Kidney glomerular epithelial cell (primary cell): ENCODE results near the gene CLMP.

ENCODE experiments used
- DNase-seq: peaks from one replicate; lab custom pipeline; 2025; lab: John Stamatoyannopoulos, UW

CLMP gene

DNA sequence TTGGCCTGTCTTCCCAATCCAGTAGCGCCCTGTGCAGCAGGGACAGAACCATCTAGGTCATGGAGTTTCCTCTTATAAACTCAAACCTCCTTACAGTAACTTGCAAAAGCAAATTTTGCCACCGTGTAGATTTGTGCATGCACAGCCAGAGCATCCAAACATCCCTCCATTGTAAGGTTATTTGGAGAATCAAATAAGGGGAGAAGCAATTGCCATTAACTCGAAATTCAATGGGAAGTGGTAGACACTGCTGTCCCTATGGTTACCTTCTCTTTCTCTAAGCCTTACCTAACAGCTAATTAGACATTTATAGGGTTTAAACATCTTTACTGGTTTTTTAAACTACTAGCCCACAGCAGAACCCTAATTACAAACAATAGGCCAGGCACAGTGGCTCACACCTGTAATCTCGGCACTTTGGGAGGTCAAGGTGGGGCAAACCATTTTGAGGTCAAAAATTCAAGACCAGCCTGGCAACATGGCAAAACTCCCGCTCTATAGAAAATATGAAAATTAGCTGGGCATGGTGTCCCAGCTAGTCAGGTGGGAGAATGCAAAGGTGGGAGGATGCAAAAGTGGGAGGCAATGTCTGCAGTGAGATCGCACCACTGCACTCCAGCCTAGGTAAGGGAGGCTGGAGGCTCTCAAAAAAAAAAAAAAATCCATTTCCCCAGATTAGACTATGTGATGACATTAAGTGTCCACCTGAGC, 139.7 kb downstream of the CLMP start:
- DNase-seq, result no peak

DNA sequence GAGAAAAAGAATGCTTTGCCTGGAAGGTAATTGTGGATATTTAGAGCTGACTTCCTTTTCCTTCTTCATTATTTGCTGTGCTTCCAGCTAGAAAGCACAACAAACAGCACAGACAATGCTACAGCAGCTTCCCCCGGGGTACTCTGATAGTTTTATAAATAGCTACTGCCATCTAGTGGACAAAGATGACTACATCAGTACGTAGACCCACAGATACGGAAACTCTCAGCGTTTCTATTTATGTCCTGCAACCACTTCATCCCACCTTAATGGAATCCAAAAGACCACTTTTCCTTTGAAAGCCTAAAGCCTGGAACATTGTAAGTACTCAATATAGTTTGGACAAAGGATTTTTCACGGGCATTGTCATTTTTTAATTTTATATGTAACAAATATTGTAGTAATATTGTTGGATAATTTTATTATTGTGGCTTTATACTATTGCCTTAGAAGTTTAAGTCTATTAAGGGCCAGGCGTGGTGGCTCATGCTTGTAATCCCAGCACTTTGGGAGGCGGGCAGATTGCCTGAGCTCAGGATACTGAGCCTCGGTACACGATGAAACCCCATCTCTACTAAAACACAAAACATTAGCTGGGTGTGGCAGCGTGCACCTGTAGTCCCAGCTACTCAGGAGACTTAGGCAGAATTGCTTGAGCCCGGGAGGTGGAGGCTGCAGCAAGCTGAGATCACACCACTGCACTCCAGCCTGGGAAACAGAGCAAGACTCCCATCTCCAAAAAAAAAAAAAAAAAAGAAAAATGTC, 140.6 kb downstream of the CLMP start:
- DNase-seq, result peak; percentile 66

DNA sequence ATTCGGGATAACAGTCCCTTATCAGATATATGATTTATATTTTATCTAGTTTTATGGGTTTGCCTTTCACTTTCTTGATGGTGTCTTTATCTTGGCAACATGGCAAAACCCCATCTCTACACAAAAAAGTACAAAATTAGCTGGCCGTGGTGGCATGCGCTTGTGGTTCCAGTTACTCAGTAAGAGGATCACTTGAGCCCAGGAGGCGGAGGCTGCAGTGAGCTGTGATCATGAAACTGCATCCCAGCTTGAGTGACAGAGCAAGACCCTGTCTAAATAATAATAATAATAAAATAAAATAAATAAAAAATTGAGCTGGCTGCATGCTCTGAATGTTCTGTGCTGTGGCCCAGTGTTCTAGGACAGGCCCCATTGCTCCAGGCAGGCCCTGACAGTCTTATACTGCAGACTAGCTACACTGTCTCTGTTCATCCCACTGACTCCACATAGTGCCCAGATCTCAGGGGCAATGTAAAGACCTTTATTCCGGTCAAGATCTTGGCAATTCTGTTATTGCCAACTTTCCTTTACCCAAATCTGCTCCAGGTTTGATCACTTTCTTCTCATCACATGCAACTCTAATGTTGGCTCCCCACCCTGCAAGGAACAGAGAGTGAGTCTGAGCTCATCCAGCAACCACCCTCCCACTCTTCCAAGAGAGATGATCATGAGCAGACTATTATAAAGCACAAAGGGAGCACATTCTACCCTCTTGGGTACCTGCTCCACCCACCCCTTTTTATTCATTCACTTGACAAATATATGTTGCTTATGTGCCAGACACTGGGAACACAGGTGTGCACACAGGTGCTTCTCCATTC, 141.9 kb downstream of the CLMP start:
- DNase-seq, result no peak

DNA sequence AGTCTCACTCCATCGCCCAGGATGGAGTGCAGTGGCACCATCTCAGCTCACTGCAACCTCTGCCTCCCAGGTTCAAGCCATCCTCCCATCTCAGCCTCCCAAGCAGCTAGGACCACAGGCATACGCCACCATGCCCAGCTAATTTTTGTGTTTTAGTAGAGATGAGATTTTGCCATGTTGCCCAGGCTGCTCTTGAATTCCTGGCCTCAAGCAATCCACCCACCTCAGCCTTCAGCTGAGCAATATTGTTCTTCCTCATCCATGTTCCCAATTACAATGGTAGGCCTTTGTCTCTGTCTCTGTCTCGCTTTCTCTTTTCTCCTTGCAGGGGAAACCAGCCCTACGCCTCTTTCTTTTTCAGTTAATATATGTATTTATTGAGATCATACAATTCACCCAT, 143.4 kb downstream of the CLMP start:
- DNase-seq, result no peak

DNA sequence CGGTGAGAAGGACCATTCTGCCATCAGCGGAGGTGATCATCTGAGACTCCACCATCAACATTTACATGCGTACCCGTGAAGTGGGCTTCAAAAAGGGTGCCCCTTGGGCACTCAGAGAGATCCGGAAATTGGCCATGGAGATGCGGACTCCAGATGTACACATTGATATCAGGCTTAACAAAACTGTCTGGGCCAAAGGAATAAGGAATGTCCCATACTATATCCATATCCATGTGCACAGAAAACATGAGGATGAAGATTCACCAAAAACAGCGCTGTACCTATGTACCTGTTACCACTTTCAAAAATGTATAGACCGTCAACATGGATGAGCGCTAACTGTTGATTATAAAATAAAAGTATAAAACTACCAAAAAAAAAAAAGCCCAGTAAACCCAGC, 143.9 kb downstream of the CLMP start:
- no peak for DNase-seq

DNA sequence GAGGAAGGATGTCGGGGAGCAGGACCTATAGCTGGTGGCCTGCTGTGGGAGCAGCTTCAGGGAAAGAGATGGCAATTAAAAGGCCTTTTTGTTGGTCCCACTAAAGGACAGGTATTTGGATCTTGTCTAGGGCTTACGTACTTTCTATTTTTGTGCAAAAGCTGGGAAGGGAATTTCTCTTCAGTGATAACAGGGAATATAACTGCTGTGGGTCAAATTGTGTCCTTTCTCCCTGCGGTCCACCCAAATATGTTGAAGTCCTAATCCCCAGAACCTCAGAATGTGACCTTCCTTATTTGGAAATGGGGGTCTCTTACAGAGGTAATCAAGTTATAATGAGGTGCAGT, 147.1 kb downstream of the CLMP start:
- DNase-seq, result no peak

DNA sequence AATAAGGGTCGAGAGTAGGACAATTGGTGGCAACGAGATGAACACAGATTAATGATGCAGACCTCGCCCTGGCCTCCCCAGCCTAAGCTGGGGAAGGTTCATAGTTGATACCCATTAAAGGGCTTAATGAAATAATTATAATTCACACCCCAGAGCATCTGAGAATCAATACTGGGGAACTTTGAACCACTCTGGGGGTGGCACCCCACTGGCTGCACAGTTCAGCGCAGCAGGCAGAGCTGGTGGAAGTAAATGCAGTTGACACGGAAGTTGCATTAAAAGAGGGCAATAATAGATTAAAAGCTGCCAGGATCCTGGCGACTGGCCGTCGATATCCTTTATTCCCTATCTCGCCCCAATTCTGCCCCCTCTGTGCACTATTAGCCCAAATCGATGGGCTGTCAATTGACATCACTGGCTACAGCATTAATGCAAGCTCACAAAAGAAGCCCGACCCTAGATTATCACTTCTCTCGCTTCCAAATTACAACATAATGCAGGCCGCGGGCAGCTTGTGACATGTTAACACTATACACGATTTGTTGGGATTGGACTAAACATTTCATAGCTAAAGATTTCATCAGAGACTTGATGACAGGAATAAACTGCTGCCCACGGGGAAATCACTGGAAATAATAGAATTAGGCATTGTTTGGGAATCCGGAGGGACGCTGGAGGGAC, 147.6 kb downstream of the CLMP start:
- DNase-seq, result no peak

DNA sequence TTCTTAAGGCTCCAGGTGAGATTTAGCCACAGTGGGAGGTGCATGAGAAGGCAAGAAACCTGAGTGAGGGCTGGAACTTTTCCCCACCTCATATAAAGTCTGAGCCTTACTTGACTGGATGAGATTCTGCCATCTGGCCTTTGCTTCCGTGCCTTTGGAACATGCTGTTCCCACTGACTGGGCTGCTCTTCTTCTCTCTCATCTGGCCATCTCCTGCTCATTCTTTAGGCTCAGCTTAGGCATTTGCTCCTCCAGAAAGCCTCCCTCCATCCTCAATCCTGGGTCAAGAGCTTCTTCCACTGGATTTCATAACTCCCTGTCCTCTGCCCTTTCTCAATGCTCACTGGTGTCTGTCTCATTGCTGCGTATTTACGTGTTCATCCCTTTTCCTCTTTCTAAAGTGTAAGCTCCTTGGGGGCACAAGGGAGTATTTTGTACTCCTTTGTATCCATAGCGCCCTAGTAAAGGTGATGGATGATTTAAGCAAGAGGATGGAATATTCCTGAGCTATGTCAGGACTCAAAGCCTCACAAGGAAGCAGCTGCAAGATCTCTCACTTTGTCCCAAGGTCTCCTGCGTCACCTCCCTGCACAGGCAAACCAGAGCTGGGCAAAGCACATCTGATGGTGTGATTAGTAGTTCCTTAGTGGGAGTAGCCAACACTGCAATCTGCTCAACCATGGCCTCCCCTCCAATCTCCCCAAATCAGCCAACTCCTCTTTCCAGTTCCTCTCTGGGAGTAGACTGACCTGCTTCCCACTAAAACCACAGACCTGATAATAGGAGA, 148.4 kb downstream of the CLMP start:
- no peak for DNase-seq

DNA sequence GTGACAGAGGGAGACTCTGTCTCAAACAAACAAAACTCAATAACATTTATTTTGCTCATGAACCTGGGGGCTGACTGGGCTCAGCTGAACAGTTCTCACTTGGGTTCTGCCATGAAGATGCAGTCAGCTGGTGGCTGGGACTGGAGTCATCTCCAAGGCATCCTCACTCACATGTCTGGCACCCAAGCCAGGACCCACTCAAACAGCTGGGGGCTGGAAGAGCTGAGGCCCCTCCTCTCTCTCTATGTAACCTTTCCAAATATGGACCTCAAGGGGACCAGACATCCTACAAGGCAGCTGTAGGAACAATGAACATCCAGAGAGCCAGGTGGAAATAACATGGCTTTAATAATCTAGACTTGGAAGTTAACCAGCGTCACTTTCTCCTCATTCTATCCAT, 149.9 kb downstream of the CLMP start:
- no peak for DNase-seq

DNA sequence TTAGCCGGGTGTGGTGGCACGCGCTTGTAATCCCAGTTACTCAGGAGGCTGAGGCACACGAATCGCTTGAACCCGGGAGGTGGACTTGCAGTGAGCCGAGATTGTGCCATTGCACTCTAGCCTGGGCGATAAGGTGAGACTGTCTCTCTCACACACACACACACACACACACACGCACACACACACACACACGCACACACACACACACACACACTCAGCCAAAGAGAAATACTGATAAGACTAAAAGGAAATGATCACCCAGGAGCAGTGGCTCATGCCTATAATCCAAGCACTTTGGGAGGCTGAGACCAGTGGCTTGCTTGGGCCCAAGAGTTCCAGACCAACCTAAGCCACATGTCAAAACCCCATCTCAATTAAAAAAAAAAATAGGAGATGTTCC, 153.9 kb downstream of the CLMP start:
- no peak for DNase-seq

DNA sequence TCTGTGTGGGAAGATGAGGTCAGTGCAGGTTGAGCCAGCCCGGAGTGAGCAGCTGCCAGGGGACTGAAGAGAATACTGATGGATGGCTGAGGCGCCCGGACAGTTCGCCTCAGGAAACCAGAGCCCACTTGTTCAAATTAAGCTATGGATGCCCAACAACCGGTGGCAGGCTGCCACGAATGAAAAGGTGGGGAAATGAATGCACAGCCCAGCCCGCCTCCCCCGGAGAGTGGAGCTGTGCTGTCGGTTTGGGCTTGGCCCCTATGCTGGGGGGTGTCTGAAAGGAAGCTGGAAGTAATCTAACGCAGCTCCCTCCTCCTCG, 155.0 kb downstream of the CLMP start:
- no peak for DNase-seq

DNA sequence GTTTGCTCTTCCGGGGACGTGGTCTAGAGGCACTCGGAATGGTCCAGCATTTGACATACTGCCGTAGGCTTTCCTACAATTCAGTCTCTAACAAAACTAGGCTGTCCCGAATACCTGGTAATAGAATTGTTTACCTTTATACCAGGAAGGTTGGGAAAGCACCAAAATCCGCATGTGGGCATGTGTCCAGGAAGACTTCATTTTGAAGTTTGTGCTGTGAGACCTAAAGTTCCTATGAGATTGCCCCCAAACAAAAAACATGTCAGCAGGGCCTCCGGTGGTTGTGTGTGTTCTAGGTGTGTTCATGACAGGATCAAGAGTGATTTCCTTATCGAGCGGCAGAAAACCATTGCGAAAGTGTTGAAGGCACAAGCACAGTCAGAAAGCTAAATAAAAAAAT, 159.2 kb downstream of the CLMP start:
- no peak for DNase-seq

DNA sequence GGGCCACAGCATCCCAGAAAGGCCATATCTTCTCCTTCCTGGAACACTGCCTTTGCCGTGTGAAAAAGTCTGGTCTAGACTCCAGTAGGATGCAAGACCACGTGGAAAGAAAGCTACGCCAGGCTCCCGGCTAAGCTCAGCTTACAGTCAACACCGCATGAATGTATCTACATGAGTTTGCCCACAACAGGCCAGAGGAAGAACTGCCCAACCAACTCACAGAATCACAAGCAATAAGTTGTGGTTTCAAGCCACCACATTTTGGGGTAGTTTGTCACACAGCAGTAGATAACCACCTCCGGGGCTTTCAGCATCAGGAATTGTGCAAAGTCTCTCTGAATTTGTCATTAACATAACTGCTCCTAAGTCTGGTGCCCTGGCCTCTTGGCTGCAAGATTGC, 160.5 kb downstream of the CLMP start:
- DNase-seq, result no peak

DNA sequence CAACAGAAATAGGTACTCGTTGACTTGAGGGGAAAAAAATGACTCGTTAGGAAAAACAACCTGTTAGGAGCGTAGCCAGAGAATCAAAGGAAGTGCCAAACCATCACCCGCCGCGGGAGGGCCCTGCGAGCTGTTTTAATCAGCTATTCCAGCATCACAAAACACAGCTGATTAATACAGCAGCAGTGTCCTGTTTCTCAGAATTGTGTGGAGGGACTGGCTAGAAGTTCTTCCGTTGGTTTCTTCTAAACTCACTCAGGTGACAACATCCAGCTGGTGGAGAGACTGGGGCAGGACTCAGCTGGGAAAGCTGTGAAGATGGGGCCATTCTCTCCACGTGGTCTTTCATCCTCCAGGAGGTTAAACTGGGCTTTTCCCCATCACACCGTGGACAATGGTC, 161.2 kb downstream of the CLMP start:
- DNase-seq, result peak; percentile 28

DNA sequence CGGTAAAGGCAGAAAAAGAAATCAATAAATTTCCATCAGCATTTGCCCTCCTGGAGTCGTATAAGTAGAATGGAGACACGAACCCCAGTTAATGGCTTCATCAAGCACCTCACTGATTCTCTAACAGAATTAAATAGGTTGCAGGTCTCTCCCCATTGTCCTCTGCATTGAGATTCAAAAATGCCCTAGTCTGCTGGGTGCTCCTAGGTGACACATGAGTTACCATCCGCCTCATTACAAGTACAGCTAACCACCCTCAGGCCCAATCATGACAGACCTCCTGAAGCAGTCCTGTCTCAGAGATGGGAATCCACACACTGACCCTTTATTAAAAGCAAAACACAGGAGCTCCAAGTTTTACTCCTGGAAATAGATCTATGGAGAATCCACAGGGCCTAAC, 164.5 kb downstream of the CLMP start:
- DNase-seq, result no peak

DNA sequence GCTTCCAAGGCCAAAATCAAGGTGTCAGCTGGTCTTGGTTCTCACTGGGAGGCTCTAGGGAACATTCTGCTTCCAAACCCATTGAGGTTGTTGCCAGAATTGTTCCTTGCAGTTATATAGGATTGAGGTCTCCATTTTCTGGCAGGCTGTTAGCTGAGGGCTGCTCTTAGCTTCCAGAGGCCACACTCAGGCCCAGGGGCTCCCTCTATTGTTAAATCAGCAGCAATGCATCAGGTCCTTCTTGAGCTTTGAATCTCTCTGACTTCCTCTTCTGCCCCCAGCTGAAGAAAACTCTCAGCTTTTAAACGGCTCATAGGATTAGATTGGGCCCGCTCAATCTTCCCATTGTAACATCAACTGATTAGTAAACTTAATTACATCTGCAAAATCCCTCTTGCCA, 174.1 kb downstream of the CLMP start:
- DNase-seq, result peak; percentile 26
